SKM-1 (cell line): ENCODE data around the gene PDE4B.
"Not testable (repeated sequence)": the region's sequence is repeated elsewhere in the genome, so short reads cannot be mapped to it uniquely, and the experiment has no call there.

Experiments
- DNase-seq: peaks from one replicate; lab custom pipeline; 2025; ENCODE audit not compliant: unreplicated experiment; lab: John Stamatoyannopoulos, UW

PDE4B gene

DNA sequence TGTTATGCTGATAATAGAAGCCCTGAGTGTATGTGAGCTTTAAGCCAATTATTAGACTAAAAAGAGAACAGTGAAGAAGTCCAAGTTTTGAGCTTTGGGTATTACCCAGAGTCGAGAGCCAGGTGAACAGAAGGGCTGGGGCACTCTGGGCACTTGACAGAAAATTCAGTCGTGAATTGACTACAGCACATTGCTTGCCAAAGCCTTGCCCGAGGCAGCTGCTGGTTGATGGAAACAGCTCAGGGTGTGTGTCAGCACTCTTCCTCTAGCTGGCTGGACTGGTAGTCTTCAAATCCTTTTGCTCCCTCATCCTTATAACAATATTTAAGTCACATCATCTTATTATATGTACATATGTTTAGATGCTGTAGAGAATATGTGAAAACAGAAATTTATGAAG lies 21.3 kb downstream of the PDE4B start:
- DNase-seq: no peak

DNA sequence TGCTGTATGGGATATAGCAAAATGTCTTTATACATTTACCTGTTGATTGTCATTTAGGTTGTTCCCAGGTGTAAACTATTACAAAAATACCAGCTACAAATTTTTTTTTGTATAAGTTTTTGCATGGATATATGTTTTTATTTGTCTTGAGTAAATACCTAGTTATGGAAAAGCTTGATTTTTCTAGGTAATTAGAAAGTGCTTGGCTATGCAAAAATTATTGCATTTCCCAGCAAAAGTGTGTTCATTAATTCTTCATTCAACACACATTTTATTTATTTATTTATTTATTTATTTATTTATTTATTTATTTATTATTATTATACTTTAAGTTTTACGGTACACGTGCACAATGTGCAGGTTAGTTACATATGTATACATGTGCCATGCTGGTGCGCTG lies 22.1 kb downstream of the PDE4B start:
- no peak for DNase-seq

DNA sequence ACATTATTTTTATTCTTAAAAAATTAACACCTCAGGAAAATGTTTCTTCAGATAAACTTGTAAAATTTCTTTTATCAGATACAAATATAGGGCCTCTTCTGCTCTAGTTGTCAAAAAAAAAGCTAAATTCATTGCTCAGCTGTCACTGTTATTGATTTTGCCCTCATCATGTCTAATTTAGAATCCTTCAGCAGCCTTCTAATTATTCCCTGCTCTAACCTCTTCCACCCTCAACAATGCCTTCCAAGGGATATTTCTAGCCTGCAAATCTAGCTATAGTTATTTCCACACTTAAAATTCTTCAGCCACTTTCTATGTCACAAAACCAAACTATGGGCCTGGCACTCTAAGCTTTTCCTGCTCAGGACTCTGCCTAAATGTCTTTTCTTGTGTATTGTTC lies 25.2 kb downstream of the PDE4B start:
- DNase-seq: no peak

DNA sequence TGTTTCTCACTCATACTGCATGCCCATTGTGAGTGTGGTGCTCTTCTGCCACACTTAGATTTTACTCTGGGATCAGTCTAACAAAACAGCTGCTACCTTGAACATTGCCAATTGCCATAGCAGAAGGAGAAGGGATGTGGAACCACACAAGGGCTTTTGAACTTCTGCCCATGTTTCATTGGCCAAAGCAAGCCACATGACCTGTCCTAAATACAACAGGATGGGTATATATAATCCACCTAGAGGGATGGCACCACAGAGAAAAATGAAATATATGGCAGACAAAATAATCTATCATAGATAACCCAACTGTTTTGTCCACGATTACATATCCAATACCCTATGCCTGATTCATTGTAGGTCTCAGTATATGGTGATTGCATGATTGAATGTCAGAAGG lies 26.3 kb downstream of the PDE4B start:
- no peak for DNase-seq

DNA sequence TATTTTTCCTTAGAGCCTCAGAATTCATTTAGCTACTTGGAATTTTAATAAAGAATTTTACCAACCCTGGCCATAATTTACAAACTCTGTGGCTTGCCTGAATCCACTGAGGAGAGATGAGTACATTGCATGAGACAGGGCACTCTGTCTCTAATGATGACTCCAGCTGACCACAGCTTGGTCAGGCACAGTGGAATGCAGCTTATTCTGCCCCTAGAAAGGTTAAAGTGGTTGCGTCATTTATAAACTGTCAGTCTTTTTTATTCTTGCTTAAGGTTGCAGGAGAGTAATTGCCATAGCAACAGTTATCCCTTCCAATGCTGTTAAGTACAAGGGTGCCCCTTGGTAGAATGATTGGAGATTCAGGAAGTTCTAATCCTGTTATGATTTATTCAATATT lies 28.3 kb downstream of the PDE4B start:
- DNase-seq: peak; percentile 38

DNA sequence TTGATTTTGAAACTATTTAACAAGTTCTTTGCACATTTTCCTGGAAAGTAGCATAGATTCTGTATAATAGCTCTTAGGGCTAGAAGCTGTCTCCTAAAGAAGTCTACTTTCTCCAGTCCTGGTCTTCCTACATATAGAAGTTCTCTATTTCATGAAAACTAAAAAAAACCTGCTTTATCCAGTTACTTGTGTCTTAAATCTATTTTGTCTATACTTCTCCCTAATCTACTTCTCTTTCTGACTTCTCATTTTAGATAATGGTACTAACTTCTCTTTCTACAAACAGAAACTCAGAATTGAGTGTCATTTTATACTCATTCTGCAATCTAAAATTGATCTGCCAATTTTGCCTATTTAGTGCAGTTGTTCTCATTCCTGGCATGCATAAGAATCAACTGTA lies 28.7 kb downstream of the PDE4B start:
- DNase-seq: no peak

DNA sequence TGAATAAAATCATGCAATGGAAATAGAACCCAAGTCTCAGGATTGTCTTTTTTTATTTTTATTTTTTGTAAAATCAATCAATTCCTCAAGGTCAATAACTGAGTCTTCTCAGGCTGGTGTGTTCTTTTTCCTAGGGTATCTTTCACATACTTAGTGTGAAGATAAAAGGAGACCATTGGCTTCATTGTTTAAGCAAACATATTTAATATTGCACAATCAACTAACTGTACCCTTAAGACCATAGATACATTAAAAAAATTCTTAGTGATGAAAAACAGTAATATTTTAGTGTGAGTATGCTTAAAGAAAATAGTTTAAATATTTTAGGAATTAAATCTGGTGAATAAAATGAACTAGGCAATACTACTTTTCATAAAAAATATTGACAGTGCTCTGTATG lies 31.4 kb downstream of the PDE4B start:
- no peak for DNase-seq

DNA sequence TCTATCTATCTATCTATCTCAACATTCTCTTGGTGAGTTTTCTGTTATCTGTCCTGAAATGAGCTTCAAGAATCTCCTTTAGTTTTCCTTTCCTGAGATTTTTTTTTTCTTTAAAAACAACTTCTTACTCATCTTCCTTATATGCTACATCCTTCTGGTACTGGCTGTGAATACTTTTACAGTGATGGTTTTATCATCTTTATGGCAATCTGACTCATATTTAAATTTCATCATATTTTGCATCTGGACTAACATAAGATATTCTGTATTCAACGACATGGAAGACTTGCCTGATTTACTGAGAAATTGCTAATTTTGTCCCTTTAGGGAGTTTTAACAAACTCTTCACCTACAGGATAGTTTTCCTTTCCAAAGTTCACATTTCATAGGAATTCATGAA lies 33.0 kb downstream of the PDE4B start:
- no peak for DNase-seq

DNA sequence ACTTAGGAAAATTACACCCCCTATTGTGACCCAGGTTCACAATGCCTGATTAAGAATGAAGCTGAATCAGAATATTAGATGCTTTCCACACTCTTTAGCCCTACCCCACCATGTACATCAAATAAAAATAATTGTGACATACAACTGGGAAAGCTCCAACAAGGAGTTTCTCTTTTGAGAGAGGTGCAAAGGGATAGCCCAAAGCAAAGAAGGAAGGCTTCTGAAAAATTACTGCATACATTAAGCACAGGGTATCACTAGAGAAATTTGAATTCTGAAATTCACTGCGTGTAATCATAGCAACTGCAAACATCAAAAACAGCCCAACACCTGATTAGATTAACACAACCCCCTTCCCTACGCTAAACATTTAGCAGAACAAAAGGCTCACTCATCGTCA lies 34.1 kb downstream of the PDE4B start:
- DNase-seq: no peak

DNA sequence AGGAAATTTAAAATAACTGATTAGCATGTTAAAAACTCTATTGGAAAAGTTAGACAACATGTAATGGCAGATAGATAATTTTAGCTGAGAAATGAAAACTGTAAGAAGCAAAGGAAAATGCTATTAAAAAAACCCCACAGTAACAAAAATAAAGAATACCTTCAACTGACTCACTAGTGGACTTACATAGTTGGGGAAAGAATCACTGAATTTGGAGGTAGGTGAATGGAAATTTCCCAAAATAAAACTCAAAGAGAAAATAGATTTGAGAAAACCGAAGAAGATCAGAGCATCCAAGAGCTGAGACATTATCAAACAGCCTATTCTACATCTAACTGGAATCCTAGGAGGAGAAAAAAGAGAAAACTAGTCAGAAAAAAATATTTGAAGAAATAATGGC lies 34.7 kb downstream of the PDE4B start:
- no peak for DNase-seq

DNA sequence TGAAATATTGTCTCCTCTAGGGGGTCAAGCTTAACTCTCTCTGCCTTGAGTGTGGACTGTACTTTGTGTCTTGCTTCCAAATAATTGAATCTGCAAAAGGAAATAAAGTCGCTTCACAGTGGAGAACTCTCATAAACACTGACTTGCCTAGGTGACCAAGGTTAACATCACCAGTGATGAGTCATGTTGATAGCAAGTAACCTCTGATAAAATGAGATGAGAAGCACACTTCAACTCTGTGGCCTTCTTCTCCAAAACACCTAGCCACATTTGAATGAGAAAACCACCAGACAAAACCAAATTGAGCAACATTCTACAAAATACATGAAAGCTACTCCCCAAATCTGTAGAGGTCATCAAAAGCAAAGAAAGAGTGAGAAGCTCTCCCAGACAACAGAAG lies 37.6 kb downstream of the PDE4B start:
- no peak for DNase-seq

DNA sequence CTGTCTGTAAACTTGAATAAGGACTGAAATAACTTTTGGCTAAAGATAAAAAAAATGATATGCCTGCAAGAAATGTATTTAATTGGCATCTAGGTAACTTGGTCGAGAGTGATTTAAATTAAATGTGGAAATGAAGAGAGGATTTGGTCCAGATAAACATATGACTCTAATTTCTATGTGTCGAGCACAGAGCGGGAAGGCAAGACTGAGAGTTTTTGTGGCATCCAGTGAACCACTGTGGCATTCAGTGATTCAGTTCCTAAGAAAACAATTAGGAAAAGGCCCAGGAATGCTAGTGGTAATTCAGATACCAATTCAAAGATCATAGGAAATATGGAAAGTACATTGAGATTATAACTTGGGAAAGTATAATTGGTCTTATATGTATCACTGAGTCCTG lies 39.6 kb downstream of the PDE4B start:
- no peak for DNase-seq

DNA sequence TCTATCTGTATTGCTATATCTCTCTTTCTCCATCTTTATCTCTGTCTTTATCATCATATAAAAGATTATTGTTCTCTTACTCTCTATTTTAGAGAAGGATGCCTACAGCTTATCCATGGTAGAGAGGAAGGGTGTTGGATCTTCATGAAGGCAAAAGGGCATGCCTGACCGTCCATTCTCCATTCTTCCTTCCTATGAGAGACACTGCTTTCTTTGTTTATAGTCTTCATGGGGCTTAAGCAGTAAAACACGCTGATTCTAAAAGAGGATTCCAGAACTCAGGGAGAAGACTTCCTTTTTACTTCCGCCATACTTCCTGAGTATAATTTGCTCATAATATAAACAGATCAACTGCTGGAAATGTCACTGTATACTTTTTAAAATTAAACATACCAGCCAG lies 44.0 kb downstream of the PDE4B start:
- no peak for DNase-seq

DNA sequence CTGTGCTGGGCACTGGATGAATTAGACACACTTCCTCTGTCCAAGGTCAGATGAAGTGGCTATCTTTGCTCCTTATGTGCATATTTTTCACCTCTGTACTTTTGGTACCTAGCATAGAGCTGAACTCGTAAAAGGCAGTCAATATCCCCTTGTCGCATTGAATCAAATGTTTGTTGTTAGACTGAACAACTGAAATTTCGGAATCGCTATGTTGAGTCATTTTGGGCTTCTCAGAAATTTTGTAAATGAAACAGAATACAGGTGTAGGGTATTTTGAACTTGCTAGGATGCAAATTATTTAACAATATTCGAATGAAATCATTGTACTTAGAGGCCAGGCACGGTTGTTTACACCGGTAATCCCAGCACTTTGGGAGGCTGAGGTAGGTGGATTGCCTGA lies 48.0 kb downstream of the PDE4B start:
- no peak for DNase-seq

DNA sequence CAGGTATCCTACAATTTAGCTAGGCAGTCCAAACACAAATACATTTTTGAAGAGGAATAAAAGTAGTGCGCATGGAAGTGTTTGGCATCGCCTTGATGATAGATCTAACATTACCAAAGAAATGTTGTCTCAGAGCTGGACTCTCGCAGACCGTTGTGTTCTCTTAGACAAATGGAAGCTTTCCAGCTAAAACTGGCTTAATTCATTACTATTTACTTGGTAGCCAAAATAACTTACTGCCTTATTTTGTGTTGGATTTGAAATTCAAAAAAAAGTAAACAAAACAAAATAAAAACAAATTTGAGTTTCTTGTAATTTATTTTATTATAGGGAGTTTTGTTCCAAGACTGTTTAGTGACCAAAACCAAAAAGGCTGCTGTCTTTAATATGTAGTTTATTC lies 51.6 kb downstream of the PDE4B start:
- DNase-seq: no peak

DNA sequence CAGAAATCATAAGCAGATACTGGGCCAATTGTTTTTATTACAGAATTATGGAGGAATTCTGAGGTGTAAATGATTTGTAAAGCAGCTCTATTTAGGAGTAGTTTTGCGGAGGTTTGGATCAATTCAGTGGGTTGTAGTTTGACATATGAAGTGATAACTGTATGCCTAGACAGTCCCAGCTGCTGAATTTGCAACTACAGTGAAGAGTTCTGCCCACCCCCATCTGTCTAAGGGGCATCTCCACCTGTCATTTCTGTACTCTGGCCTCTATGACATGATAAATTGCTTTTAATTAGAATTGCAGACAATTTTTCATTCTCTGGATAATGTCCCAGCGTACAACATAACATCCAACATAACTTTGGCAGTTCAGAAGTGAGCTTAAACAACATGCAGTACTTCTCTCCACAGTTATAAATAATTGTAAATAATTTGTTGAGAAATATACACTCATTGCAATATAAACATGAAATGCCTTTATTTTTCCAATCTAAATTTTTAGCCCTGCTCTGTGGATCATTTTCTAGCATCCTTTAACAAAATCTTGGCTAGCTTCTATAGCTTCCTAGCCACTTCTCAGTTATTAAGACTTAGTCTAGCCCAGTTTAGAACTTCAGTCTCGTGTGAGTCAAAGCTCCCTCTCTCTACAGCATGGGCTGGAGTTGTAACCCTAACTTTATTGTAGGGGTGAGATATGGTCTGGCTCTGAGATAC lies 52.3 kb downstream of the PDE4B start:
- DNase-seq: no peak

DNA sequence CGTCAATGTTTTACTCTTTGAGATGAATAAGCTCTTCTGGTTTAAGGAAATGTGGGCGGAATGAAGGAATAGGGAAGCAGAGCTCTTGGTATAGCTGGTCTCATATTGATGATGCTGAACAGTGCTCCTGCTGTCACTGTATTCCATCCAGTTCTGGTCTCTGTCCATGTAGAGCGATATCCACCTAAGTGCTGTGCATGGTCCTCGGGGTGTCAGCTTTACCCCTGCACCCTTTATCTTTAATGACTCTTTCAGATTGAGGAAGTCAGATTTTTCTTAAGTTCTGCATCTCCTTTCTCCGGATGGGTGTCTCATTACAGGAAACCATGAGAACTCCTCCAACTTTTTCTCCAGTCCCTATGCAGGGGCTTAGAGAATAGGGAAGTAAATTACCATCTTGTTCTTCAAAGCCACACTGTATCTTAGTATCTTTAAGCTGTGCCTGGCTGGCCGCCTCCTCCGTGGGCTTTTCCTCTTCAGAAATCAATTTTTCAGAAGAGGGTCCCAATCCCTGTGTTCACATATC lies 52.9 kb downstream of the PDE4B start:
- DNase-seq: peak; percentile 46

DNA sequence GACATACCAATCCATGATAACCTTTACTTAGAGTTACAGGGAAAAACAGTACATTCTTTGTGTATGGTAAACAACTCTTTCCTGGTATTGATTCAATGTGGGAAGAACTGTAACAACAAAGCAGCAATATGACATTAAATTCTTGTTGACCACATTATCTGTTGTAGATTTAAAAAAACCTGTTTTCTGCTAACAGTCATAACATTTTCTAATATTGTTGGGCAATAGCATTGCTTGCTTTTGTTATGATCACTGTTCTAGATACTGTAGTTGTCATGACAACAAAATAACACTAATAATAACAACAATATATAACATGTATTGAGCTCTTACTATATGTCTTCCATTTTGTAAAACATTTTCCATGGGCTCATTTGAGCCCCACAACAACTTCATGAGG lies 54.2 kb downstream of the PDE4B start:
- DNase-seq: no peak

DNA sequence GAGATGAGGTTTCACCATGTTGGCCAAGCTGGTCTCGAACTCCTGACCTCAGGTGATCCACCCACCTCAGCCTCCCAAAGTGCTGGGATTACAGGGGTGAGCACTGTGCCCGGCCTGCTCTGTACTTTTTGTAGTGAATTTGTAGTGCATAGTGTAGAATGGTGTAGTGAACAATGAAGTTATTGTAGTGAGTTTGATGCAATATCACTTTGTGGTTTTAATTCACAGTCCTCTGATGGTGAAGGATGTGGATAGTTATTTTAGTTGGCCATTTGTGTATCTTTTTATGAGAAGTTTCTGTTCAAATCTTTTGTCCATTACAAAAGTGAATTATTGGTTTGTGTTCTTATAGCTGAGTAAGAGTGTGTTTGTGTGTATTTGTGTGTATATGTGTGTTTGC lies 57.6 kb downstream of the PDE4B start:
- no peak for DNase-seq

DNA sequence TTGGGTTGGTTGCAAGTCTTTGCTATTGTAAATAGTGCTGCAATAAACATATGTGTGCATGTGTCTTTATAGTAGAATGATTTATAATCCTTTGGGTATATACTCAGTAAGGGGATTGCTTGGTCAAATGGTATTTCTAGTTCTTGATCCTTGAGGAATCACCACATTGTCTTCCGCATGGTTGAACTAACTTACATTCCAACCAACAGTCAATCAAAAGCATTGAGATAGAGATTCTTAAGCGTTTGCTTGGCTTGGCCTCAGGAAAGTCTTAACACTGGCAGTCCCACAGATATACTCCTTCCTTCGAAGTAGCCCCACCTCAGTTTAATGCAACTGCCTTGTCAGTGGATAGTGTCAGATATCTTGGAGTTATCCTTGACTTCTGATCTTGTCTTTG lies 63.9 kb downstream of the PDE4B start:
- DNase-seq: not testable (repeated sequence)

DNA sequence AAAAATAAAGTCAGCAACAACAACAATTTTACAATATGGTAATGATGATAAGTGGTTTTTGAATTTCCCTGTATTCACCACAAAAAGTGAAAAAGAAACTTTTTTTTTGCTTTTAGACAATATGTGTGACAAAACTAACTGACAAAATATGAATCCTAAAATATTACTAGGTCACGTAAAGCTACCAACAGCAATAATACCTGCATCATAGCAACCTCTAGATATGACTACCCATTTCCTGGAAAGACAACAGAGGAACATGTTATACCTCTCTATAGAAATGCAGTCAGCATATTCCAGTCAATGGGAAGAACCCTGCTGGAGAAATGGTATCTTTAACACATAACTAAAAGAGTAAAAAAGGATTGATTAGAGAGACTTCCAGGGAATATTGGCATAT lies 73.7 kb downstream of the PDE4B start:
- DNase-seq: no peak

DNA sequence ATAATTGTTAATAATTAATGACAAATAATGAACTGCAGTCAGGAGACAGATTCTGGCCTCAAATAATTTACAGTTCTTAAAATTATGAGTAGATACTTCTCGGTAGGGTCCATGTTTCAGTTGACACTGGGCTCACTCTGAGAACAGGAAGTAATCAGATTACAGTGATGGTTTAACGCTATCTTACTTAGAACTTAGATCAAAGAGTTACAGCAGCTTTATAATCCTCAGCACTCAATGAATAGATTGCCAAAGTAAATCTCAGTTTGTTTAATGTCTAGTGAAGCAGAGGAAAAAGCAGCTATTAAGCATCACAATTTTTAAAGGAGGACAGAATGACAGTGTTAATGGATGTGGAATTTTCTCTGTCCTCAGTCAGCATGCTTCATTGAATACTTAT lies 79.6 kb downstream of the PDE4B start:
- no peak for DNase-seq

DNA sequence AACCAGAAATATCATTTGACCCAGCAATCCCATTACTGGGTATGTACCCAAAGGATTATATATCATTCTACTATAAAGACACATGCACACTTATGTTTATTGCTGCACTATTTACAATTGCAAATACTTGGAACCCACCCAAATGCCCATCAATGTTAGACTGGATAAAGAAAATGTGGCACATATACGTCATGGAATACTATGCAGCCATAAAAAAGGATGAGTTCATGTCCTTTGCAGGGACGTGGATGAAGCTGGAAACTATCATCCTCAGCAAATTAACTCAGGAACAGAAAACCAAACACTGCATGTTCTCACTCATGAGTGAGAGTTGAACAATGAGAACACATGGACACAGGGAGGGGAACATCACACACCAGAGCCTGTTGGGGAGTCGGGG lies 85.6 kb downstream of the PDE4B start:
- not testable (repeated sequence) for DNase-seq
